Right lobe of liver (tissue), 6 donors: ENCODE data around the gene ARFGAP3. TPM values are rescaled to one million over a fixed set of nuclear protein-coding genes. Genes with fewer than 3 reads are reported as not detected.

Experiments used
- ATAC-seq, 4 donors: fragments of 200-7000 bp; cut with Tn5 transposase; one replicate each; pipeline ENCODE4 v1.9.1; 2020; ENCODE audit warnings: mild to moderate bottlenecking in 4 of 4, moderate library complexity in 4 of 4
- DNase-seq, 3 donors: peaks; one replicate each; pipeline ENCODE4 v3.0.0-alpha.2; 2020
- H3K27ac ChIP-seq, 3 donors: fragments of 200-600 bp; one replicate each; pipeline ENCODE4 v1.8.0; 2022
- H3K27me3 ChIP-seq, 2 donors: fragments of 200-600 bp; one replicate each; pipeline ENCODE4 v1.8.0; 2022
- H3K36me3 ChIP-seq, 4 donors: fragments of 200-600 bp; sonication (generic) in 1 of 4; one replicate each; pipeline versions ENCODE4 v1.5.1 to v1.8.0; 2017 to 2022; ENCODE audit warnings: control low read depth in 1 of 4
- H3K4me1 ChIP-seq, 4 donors: fragments of 200-600 bp; sonication (generic) in 1 of 4; one replicate each; pipeline versions ENCODE4 v1.5.1 to v1.8.0; 2017 to 2022; ENCODE audit warnings: control low read depth in 1 of 4
- H3K4me3 ChIP-seq, 3 donors: fragments of 200-600 bp; one replicate each; pipeline ENCODE4 v1.8.0; 2022
- H3K9me3 ChIP-seq, 4 donors: fragments of 200-600 bp; sonication (generic) in 1 of 4; one replicate each; pipeline versions ENCODE4 v1.5.1 to v1.8.0; 2017 to 2022; ENCODE audit warnings: control low read depth in 1 of 4
- CTCF ChIP-seq, 4 donors: fragments of 200-600 bp in 3 of 4; fragments of 450-650 bp in 1 of 4; IDR thresholded peaks; one replicate each; pipeline versions ENCODE4 v1.5.1 to v1.8.0; 2016 to 2022; ENCODE audit warnings: antibody characterized with exemption in 4 of 4, mild to moderate bottlenecking in 2 of 4
- POLR2A ChIP-seq: fragments of 450-650 bp; IDR thresholded peaks from one replicate; pipeline ENCODE4 v1.6.1; 2017; ENCODE audit warnings: antibody characterized with exemption, mild to moderate bottlenecking
- WGBS: methylation state at CpG from one replicate; pipeline ENCODE4 v1.1.6; 2018; ENCODE audit warnings: low coverage, low lambda C conversion rate; ENCODE audit not compliant: insufficient coverage; ENCODE audit errors: missing lambda C conversion rate; 5-methylcytosine and 5-hydroxymethylcytosine counted together
- intact Hi-C, 2 donors: fragments of 100-400 bp; cut with DNase I; formaldehyde crosslinking; loops; one replicate each; pipeline versions ENCODE4 v1.11.2 to v1.14.1; 2022
- long read RNA-seq: library from polyadenylated mRNA; unstranded; transcript quantifications from one replicate; pipeline ENCODE4 v2.0.0, GENCODE V29; 2019
- total RNA-seq, 6 experiments: library from RNA; depleted of rRNA in 2 of 6; stranded (reverse); fragments of >200 nt in 2 of 6; fragmentation: NEBNext Ultra II Directional in 3 of 6; extraction: Animal tissue kit (Norgen Biotek cat#: 25700) in 3 of 6; gene quantifications; one replicate each; pipeline versions ENCODE4 v1.1.0 to v1.2.4, GENCODE V29; 2016 to 2023
- donor health status: DM: no; HTN: yes; CAD: no.
- donor health status: DM: no; HTN: no; CAD: no.
- donor health status: DM: no; HTN: no; CAD: no.
- donor health status: DM: no; HTN: yes; CAD: no.
- donor health status: DM: no; HTN: yes; CAD: no.

ARFGAP3 gene
- 10 to 100 TPM; 19.8 to 48.4 (median 30.4) TPM for total RNA-seq
- long read RNA-seq, transcript ARFGAP3-201 (16 exons, 2,857 nt) = major isoform, 6 of 14 reads
- long read RNA-seq, partial matches to known transcripts = 6 of 14 reads
- long read RNA-seq, other reads (novel, unspliced or antisense) = 2 of 14 reads

- TF ChIP-seq POLR2A = peak; percentile 90
- TF ChIP-seq CTCF (IDR thresholded peaks at IDR 0.05) = no peak
- 5% methylated on average over 4 of the region's 111 CpGs for WGBS
Observed at GRCh38 chr22:42856865-42857704, at the start of gene ARFGAP3. Gene ARFGAP3 (minus strand): TSS chr22:42857273. CDS start chr22:42857182, 91 bp downstream.

GRCh38 chr22:42905702-42906183 is 48.7 kb upstream of the ARFGAP3 start:
- H3K27ac ChIP-seq = peak overlapping the region in 2 of 3 donors; percentile 85 to 89
- peaks cover 0 to 3% (median 0%) of the 10 kb centered on the region in 4 donors for H3K36me3 ChIP-seq
- TF ChIP-seq CTCF (IDR thresholded peaks at IDR 0.05) (no peak), POLR2A (no peak)
- 41% methylated on average over 3 of the region's 5 CpGs for WGBS
- intact Hi-C loops = no loop called here
- peaks cover 0 to 43% (median 16%) of the 10 kb centered on the region in 4 donors for H3K4me1 ChIP-seq
- DNase-seq (peak; percentile 94 to 97 (median 96)), ATAC-seq (peak; percentile 84 to 88 (median 86))
- H3K9me3 ChIP-seq = no peaks in the 10 kb centered on the region
- no peaks in the 10 kb centered on the region for H3K27me3 ChIP-seq
- peak overlapping the region in 1 of 3 donors; percentile 5 for H3K4me3 ChIP-seq

More at GRCh38 chr22:42856865-42857704, at the start of gene ARFGAP3:
- intact Hi-C loops = no loop called here
- H3K27ac ChIP-seq = peak within 1 kb of the TSS; percentile 98 to 99 (median 99)
- H3K9me3 ChIP-seq = no peaks in the 10 kb centered on the region
- no peaks in the 10 kb centered on the region for H3K27me3 ChIP-seq
- DNase-seq = peak; percentile 96 to 97 (median 97)
- peak; percentile 90 to 97 (median 94) for ATAC-seq
- peak within 1 kb of the TSS; percentile 87 to 94 (median 90) for H3K4me3 ChIP-seq
- peaks cover 0 to 1% (median 0%) of the 10 kb centered on the region in 4 donors for H3K36me3 ChIP-seq
- H3K4me1 ChIP-seq = peaks cover 0 to 13% (median 4%) of the 10 kb centered on the region in 4 donors

GRCh38 chr22:42905217-42905616 is 48.1 kb upstream of the ARFGAP3 start:
- Histone ChIP-seq H3K4me3 (peak overlapping the region in 1 of 3 donors; percentile 5), H3K4me1 (peaks cover 0 to 43% (median 16%) of the 10 kb centered on the region in 4 donors), H3K27me3 (no peaks in the 10 kb centered on the region), H3K9me3 (no peaks in the 10 kb centered on the region), H3K36me3 (peaks cover 0 to 3% (median 0%) of the 10 kb centered on the region in 4 donors), H3K27ac (peak overlapping the region; percentile 41 to 89 (median 85))
- DNase-seq = peak; percentile 62 to 73 (median 69)
- WGBS = 36% methylated on average over 13 of the region's 13 CpGs
- ATAC-seq = peak; percentile 19 to 31 (median 26)
- intact Hi-C loops = no loop called here
- TF ChIP-seq CTCF (IDR thresholded peaks at IDR 0.05) (no peak), POLR2A (no peak)

- H3K9me3 ChIP-seq = no peaks in the 10 kb centered on the region
- 96% methylated on average over 8 of the region's 12 CpGs for WGBS
- H3K4me1 ChIP-seq = peaks cover 0 to 43% (median 16%) of the 10 kb centered on the region in 4 donors
- no peaks in the 10 kb centered on the region for H3K27me3 ChIP-seq
- TF ChIP-seq POLR2A (no peak), CTCF (IDR thresholded peaks at IDR 0.05) (no peak)
- no peaks in the 10 kb centered on the region for H3K36me3 ChIP-seq
- H3K4me3 ChIP-seq = no peak overlapping the region
- intact Hi-C loops = no loop called here
- ATAC-seq (no peak), DNase-seq (no peak)
- peak overlapping the region in 1 of 3 donors; percentile 85 for H3K27ac ChIP-seq
Observed at GRCh38 chr22:42904050-42904449, 47.0 kb upstream of the ARFGAP3 start.
